Skeletal muscle satellite cell (primary cell): ENCODE measurements around the gene VKORC1L1. TPM values are rescaled to one million over a fixed set of nuclear protein-coding genes. Genes with fewer than 3 reads are reported as not detected.
"Not testable (repeated sequence)": the region's sequence is repeated elsewhere in the genome, so short reads cannot be mapped to it uniquely, and the experiment has no call there.

Source experiments
- H3K27me3 ChIP-seq: 2 replicates; pipeline ENCODE4 v1.7.0; 2013; ENCODE audit warnings: low read length; ENCODE audit not compliant: control insufficient read depth, insufficient read depth
- H3K36me3 ChIP-seq: 2 replicates; pipeline ENCODE4 v1.7.0; 2013; ENCODE audit warnings: mild to moderate bottlenecking, control low read depth, low read length; ENCODE audit not compliant: insufficient read depth
- H3K4me1 ChIP-seq: 2 replicates; pipeline ENCODE4 v1.7.0; 2013; ENCODE audit warnings: low read length; ENCODE audit not compliant: control insufficient read depth, insufficient read depth
- H3K4me2 ChIP-seq: 2 replicates; pipeline ENCODE4 v1.7.0; 2013; ENCODE audit warnings: mild to moderate bottlenecking, low read length
- H3K4me3 ChIP-seq: 2 replicates; pipeline ENCODE4 v1.7.0; 2013; ENCODE audit warnings: low read length
- H3K9ac ChIP-seq: 2 replicates; pipeline ENCODE4 v1.7.0; 2013; ENCODE audit warnings: mild to moderate bottlenecking, low read depth, low read length, moderate library complexity
- H3K9me3 ChIP-seq: replicated peaks from 2 replicates; pipeline ENCODE4 v1.7.0; 2013; ENCODE audit warnings: mild to moderate bottlenecking, control low read depth, low read length
- total RNA-seq: library from RNA; depleted of rRNA; stranded (reverse); fragments of >200 nt; gene quantifications from 2 replicates; pipeline ENCODE4 v1.2.3, GENCODE V29; 2012; rRNA removed

VKORC1L1 gene
- total RNA-seq: 13.2 and 14.0 TPM in 2 replicates

GRCh38 chr7:65872776-65873581, at the start of gene VKORC1L1:
TSS of gene VKORC1L1 (plus strand) at chr7:65873074. CDS start at chr7:65873372, 298 bp downstream.
- H3K4me2 ChIP-seq: peak within 1 kb of the TSS; percentile 81
- peak within 1 kb of the TSS; percentile 84 for H3K4me3 ChIP-seq
- peak within 1 kb of the TSS; percentile 85 for H3K9ac ChIP-seq
- H3K4me1 ChIP-seq: peaks cover 4% of the 10 kb centered on the region
- no peaks in the 10 kb centered on the region for H3K27me3 ChIP-seq
- no peaks in the 10 kb centered on the region for H3K36me3 ChIP-seq
- no peaks in the 10 kb centered on the region for H3K9me3 ChIP-seq

DNA sequence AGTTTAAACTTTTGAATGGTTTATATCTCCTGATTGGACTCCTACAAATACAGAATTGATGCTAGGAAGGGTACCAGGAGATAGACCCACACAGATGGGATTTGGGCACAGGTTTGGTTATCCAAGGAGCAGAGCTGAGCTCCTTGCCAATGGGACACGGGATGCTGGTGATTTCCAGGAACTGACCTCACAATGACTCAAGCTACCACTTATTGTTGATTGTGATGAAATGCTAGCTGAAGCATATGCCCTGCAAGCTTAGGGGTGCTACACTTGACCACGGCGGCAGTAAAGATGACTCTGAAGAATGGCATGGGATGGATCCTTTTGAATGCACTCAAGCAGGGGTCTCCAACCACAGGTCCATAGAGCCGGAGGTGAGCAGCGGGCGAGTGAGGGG, 45.5 kb upstream of the VKORC1L1 start:
- no peaks in the 10 kb centered on the region for H3K4me1 ChIP-seq
- H3K27me3 ChIP-seq: no peaks in the 10 kb centered on the region
- H3K36me3 ChIP-seq: no peaks in the 10 kb centered on the region
- no peak overlapping the region for H3K9ac ChIP-seq
- H3K9me3 ChIP-seq: no peaks in the 10 kb centered on the region
- H3K4me2 ChIP-seq: no peak overlapping the region
- H3K4me3 ChIP-seq: no peak overlapping the region

DNA sequence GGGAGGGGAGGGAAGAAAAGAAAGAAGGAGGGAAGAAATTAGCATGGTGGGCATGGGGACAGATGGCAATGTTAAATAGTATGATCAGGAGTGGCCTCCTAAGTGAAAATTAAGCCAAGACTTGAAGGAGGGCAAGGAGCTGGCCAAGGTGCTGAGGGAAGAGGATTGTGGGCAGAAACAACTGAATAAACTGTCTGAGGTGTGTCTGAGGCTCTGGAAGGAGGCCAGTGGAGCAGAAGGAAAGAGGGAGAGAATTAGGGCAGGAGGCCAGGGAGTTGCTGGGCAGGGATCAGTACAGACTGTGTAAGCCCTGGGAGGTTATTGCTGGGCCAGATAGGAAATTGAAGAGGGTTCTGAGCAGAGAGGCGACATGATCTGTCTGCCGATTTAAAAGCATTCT, 40.6 kb upstream of the VKORC1L1 start:
- Histone ChIP-seq H3K4me1 (no peaks in the 10 kb centered on the region), H3K9me3 (no peaks in the 10 kb centered on the region), H3K4me2 (no peak overlapping the region), H3K9ac (no peak overlapping the region), H3K4me3 (no peak overlapping the region), H3K36me3 (no peaks in the 10 kb centered on the region), H3K27me3 (no peaks in the 10 kb centered on the region)

DNA sequence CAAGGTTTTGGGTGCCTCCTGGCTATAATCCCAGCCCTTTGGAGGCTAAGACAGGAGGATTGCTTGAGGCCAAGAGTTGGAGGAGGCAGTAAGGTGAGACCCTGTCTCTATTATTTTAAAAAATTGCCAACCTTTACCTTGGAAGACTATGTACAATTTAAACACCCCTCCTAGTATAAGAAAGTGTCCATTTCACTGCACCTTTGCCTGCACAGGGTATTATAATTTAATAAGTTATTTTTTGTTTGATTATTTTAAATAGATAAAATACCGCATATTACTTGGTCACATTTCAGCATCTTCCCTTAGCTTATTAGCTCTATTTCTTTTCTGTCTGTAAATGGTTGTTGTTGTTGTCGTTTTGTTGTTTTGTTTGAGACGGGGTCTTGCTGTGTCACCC, 36.2 kb upstream of the VKORC1L1 start:
- not testable (repeated sequence) for H3K4me1 ChIP-seq, H3K4me3 ChIP-seq, H3K9ac ChIP-seq, H3K36me3 ChIP-seq, H3K9me3 ChIP-seq, H3K4me2 ChIP-seq, H3K27me3 ChIP-seq

- not testable (repeated sequence) for H3K4me3 ChIP-seq, H3K9me3 ChIP-seq, H3K9ac ChIP-seq, H3K36me3 ChIP-seq, H3K27me3 ChIP-seq, H3K4me2 ChIP-seq, H3K4me1 ChIP-seq
Observed at GRCh38 chr7:65837541-65837956, 35.3 kb upstream of the VKORC1L1 start.

GRCh38 chr7:65839846-65840245, 33.0 kb upstream of the VKORC1L1 start:
- no peak overlapping the region for H3K9ac ChIP-seq
- no peaks in the 10 kb centered on the region for H3K4me1 ChIP-seq
- H3K4me3 ChIP-seq: no peak overlapping the region
- H3K9me3 ChIP-seq: no peaks in the 10 kb centered on the region
- no peaks in the 10 kb centered on the region for H3K27me3 ChIP-seq
- H3K36me3 ChIP-seq: no peaks in the 10 kb centered on the region
- no peak overlapping the region for H3K4me2 ChIP-seq

- no peaks in the 10 kb centered on the region for H3K9me3 ChIP-seq
- H3K4me3 ChIP-seq: no peak overlapping the region
- no peaks in the 10 kb centered on the region for H3K36me3 ChIP-seq
- no peak overlapping the region for H3K9ac ChIP-seq
- H3K27me3 ChIP-seq: no peaks in the 10 kb centered on the region
- H3K4me2 ChIP-seq: no peak overlapping the region
- no peaks in the 10 kb centered on the region for H3K4me1 ChIP-seq
Observed at GRCh38 chr7:65840446-65840845, 32.4 kb upstream of the VKORC1L1 start.

GRCh38 chr7:65843616-65844015, 29.3 kb upstream of the VKORC1L1 start:
- H3K27me3 ChIP-seq, H3K4me3 ChIP-seq: not testable (repeated sequence)

GRCh38 chr7:65846008-65846570, 26.8 kb upstream of the VKORC1L1 start:
- Histone ChIP-seq H3K4me2 (no peak overlapping the region), H3K9me3 (no peaks in the 10 kb centered on the region), H3K4me3 (no peak overlapping the region), H3K4me1 (no peaks in the 10 kb centered on the region), H3K27me3 (no peaks in the 10 kb centered on the region), H3K9ac (no peak overlapping the region), H3K36me3 (no peaks in the 10 kb centered on the region)

More at GRCh38 chr7:65843616-65844015, 29.3 kb upstream of the VKORC1L1 start:
- not testable (repeated sequence) for H3K9ac ChIP-seq, H3K4me1 ChIP-seq, H3K9me3 ChIP-seq, H3K4me2 ChIP-seq, H3K36me3 ChIP-seq

GRCh38 chr7:65853426-65853825, 19.4 kb upstream of the VKORC1L1 start:
- not testable (repeated sequence) for H3K9ac ChIP-seq, H3K4me2 ChIP-seq, H3K9me3 ChIP-seq, H3K27me3 ChIP-seq, H3K4me3 ChIP-seq, H3K36me3 ChIP-seq, H3K4me1 ChIP-seq

- not testable (repeated sequence) for H3K27me3 ChIP-seq, H3K4me1 ChIP-seq, H3K4me3 ChIP-seq, H3K4me2 ChIP-seq, H3K9me3 ChIP-seq, H3K9ac ChIP-seq, H3K36me3 ChIP-seq
Observed at GRCh38 chr7:65853892-65854291, 19.0 kb upstream of the VKORC1L1 start.

DNA sequence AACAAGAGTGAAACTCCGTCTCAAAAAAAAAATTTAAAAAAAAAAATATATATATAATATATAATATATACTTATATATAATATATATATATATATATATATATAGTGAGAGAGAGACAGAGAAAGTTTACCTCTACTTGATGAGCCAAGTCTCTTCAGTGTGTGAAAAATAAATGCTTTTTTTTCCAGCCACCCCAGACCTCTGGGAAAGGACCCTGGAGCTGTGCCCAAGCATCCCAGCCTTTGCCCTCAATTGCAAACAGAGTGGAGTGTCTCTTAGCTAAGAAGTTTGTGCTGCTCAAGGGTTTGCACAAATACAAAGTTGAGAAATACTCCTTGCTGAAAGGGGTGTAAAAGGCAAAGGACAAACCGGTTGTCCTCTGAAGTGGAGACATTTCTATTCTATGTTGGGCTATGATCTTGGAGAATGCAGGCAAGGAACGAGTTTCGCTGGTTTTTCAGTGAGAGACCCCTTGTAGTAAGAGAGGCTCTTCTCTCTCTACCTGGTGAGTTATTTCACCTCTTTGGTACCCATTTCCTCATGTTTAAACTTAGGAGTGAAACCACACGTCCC, 15.5 kb upstream of the VKORC1L1 start:
- not testable (repeated sequence) for H3K27me3 ChIP-seq, H3K36me3 ChIP-seq, H3K4me1 ChIP-seq, H3K4me3 ChIP-seq, H3K4me2 ChIP-seq, H3K9me3 ChIP-seq, H3K9ac ChIP-seq
